HG03558 (cell line): ENCODE measurements around the gene SLAMF8.

Experiments used
- ATAC-seq: cut with Tn5 transposase; IDR thresholded peaks from one replicate; pipeline ENCODE4 v1.9.1; 2021; ENCODE audit warnings: moderate number of reproducible peaks; ENCODE audit not compliant: unreplicated experiment; ENCODE audit errors: extremely low read depth

SLAMF8 gene

DNA sequence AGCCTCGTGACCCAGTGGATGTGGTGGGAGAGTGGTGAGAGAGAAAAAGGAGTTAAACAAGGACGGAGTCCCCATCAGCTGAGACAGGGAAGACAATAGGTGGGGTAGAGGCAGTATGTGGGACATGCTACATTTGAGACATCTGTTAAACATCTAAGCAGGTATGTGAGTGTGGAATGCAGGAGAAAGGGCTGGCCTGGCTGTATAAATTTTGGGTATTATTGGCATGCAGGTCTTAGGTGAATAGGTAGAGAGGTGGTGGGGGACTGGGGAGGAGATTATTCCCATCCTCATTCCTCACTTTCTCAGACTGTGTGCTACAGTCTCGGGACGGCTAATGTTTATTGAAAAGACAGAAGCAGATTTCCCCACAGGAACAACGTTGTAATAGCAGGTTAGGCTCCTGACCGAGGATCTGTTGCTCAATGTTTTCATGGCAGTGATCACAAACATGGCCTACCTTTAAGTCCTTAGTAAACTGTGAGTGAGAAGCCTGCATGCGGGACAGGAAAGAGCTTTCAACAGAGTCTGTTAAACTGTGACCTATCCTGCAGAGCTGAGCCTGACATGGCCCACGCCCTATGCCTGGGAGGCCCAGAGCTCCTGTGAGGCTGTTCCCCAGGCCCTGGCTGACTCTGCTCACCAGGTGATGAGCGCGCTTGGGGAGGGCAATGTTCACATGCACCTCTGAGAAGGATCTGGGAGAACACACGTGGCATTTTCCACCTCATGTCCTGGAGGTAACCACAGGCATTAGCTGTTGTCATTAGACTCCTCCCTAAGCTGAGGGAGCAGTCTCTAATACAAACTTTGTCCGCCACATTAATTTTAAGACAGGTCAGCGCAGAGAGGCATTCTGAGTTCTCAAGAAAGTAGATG lies 19.3 kb downstream of the SLAMF8 start:
- ATAC-seq = no peak

GRCh38 chr1:159847231-159847630 lies 20.6 kb downstream of the SLAMF8 start:
- ATAC-seq = no peak

DNA sequence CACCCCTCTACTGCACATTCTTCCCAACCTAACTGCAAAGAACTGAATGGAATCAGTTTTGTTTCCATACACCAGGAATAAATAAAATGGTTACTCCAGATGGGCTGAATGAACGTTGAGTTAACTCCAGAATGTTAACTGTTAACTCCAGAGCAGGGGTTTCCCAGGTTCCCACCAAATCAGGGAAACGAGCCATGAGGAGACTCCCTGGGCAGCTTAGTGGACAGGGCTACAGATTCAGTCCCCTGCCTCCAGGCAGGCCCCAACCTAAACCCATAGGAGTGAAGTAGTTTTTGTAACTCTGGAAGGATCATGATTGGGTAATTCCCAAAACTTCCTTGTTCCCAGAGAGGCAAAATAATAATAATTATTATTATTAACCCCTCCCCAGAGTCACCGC lies 21.7 kb downstream of the SLAMF8 start:
- no peak for ATAC-seq

DNA sequence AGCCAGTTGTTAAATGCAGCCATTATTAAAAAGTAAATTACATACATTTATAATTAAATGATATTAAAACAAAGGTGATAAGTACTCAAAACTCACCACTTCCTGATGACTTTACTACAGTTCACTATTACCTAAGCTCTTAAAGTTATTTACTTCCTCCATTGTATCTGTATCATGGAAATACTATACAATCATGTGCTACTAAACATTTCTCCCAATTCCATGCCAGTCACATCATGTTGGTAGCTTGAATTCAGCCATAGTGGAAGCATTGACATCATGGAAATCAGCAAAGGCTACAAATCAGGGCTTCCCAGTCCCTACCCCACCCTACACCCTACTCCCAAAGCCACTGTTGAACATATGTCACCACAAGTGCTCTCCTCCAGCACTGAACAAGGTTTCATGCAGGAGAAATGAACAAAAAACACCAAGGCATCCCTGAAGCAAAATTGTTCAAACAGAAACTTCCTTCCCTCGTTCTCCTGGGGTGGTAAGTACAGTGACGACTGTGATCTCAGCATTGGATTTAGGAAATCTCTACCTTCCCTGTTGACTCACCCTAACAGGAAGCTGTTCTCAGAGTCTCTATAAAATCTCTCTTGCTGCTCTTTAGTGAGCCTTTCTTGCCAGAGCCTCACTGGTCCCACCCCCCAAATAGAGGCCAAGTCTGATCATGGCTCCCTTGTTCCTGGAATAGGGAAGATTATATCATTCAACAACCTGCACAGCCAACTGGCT lies 23.1 kb downstream of the SLAMF8 start:
- ATAC-seq = no peak

GRCh38 chr1:159851407-159851806 lies 24.7 kb downstream of the SLAMF8 start:
- no peak for ATAC-seq

DNA sequence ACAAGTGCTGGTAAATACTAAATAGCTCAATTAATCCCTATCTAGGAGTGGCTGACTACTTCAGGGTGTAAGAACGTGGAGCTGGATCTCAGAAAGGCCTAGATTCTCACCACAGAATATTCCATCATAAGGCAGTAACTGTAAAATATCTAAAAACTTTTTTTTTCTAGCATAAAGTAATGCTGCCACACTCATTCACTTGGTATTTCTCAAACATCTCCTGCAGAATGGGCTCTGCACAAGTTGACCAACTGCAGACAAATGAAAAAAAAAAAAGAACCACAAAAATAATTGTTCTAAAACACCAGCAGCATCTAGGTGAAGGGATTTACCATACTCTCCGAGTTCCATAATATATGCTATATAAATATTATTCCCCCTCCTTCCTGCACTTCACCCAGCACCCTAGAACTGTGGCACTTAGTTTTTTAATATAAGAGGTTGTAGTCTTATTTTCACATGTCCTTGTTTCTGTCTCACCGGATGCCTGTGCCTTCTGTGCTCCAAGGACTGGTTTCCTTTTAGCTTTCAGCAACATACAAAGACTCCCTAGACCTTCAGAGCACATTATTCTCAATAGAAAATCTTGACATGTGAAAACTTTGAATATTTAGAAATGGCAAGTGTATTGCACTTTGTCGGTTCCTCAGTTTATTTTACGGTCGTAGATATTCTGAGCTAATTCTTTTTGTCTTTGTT lies 26.9 kb downstream of the SLAMF8 start:
- ATAC-seq = no peak

GRCh38 chr1:159854116-159854692 lies 27.5 kb downstream of the SLAMF8 start:
- ATAC-seq = no peak

- ATAC-seq = no peak
Observed at GRCh38 chr1:159854693-159855192, 28.1 kb downstream of the SLAMF8 start.

DNA sequence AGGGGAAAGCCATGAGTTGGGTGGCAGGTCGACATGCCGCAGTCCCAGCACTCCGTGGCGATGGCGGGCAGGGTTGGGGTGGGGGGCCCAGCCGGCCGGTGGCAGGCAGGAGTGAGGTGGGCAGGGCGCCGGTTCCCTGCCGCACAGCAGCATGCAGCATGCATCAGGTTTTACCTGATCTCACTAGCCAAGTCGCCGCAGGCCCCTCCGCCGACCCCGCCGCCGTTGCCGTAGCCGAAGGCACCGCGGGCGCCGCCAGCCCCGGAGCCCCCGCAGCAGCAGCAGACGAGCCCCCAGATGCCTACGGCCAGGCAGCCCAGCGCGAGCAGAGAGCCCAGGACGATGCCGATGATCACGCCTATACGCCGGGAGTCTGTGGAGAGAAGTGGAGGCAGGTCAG lies 29.0 kb downstream of the SLAMF8 start:
- ATAC-seq = no peak

DNA sequence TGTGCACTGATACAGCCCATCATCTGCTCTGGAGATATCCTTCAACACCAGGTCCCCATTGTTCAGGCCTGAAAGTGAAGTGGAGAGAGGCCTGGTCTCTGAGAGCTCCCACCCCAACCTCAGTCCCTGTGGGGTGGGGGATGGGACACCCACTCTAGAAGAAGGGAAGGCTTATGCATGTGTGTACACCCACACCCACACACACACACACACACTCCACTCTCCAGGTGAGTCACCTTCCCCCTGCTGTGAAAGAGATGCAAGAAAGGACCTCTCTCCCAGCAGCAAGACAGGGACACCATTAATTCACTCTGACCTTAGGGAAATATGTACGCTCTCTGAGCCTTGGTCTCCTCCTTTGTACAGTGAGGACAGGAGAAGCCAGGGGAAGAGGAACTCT lies 29.9 kb downstream of the SLAMF8 start:
- ATAC-seq = no peak

GRCh38 chr1:159857889-159858288 lies 31.2 kb downstream of the SLAMF8 start:
- ATAC-seq = no peak

- ATAC-seq = no peak
Observed at GRCh38 chr1:159859767-159860322, 33.2 kb downstream of the SLAMF8 start.

DNA sequence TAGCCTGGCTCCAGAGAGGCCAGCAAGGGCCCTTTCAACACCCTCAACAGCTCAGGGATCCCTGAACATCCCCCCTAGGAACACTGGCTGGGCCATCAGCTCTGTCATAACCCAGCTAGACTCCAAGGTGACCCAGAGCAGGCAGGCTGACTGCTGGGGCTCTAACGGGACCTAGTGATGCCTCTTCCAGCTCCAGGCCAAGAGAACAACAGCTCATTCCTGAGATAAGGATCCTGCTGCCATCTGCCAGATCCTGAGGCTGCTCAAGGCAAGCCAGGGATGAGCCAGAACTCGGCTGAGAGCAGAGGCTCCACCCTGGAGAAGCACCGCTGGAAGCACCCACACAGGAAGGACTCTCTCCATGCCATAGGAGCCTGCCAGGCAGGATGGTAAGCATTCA lies 33.8 kb downstream of the SLAMF8 start:
- ATAC-seq = no peak

GRCh38 chr1:159861218-159861617 lies 34.5 kb downstream of the SLAMF8 start:
- ATAC-seq = no peak

GRCh38 chr1:159862031-159862430 lies 35.4 kb downstream of the SLAMF8 start:
- no peak for ATAC-seq

- no peak for ATAC-seq
Observed at GRCh38 chr1:159862557-159862956, 35.9 kb downstream of the SLAMF8 start, which contains the start of gene VSIG8. Gene VSIG8, minus strand, starts transcription at chr1:159862657. Its CDS starts 136 bp downstream, at chr1:159862521.

GRCh38 chr1:159864262-159864661 lies 37.6 kb downstream of the SLAMF8 start:
- ATAC-seq = no peak

DNA sequence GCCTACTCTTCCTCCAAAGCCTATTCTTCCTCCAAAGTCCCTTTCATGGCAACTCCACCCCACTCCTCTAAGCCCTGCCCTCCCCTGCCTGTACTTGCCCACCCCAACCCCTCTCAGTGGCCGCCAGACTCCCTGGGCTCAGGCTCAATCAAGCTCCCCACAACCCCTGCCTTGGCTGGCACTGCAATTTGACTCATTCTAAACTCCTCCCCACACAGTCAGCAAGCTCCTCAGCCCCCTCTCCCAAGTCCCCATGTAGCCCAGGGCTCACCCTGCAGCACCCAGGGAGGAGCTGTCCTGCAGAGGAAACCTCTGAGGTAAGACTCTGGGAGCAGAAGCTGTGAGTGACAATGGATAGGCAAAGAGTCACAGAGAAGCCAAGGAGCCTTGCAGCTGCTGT lies 39.4 kb downstream of the SLAMF8 start:
- ATAC-seq = no peak

GRCh38 chr1:159866905-159867663 lies 40.4 kb downstream of the SLAMF8 start:
- no peak for ATAC-seq
